GM19240 (cell line): ENCODE data around the gene NUTM2B.
"Not testable (repeated sequence)": the region's sequence is repeated elsewhere in the genome, so short reads cannot be mapped to it uniquely, and the experiment has no call there.

ENCODE experiments used
- DNase-seq: peaks from one replicate; pipeline ENCODE4 v3.0.0; 2011; ENCODE audit warnings: low spot score; ENCODE audit not compliant: insufficient read length

Gene NUTM2B

GRCh38 chr10:79744844-79745243 is 41.8 kb downstream of the NUTM2B start:
- not testable (repeated sequence) for DNase-seq

GRCh38 chr10:79748510-79748909 is 45.5 kb downstream of the NUTM2B start:
- DNase-seq: not testable (repeated sequence)

GRCh38 chr10:79753601-79754000 is 50.6 kb downstream of the NUTM2B start:
- DNase-seq: not testable (repeated sequence)

- DNase-seq: not testable (repeated sequence)
Measured at GRCh38 chr10:79758297-79758993, 55.4 kb downstream of the NUTM2B start.
